Muscle of back (tissue), 11 donors: Measurements from ENCODE around the gene FOXO6. TPM values are rescaled to one million over a fixed set of nuclear protein-coding genes. Genes with fewer than 3 reads are reported as not detected.
"Not testable (repeated sequence)": the region's sequence is repeated elsewhere in the genome, so short reads cannot be mapped to it uniquely, and the experiment has no call there.

Experiments
- DNase-seq, 3 donors: peaks; one replicate each; pipeline versions ENCODE4 v3.0.0 to v3.0.0-alpha.2; 2013
- polyA plus RNA-seq, 10 donors: library from polyadenylated mRNA; unstranded; fragments of 120-200 nt; gene quantifications; one replicate each; pipeline ENCODE4 v1.2.1, GENCODE V29; 2013; ENCODE audit not compliant: insufficient read length in 10 of 10

Gene FOXO6
- polyA plus RNA-seq, 10 donors, result 7.1 to 12.1 (median 10.7) TPM

DNA sequence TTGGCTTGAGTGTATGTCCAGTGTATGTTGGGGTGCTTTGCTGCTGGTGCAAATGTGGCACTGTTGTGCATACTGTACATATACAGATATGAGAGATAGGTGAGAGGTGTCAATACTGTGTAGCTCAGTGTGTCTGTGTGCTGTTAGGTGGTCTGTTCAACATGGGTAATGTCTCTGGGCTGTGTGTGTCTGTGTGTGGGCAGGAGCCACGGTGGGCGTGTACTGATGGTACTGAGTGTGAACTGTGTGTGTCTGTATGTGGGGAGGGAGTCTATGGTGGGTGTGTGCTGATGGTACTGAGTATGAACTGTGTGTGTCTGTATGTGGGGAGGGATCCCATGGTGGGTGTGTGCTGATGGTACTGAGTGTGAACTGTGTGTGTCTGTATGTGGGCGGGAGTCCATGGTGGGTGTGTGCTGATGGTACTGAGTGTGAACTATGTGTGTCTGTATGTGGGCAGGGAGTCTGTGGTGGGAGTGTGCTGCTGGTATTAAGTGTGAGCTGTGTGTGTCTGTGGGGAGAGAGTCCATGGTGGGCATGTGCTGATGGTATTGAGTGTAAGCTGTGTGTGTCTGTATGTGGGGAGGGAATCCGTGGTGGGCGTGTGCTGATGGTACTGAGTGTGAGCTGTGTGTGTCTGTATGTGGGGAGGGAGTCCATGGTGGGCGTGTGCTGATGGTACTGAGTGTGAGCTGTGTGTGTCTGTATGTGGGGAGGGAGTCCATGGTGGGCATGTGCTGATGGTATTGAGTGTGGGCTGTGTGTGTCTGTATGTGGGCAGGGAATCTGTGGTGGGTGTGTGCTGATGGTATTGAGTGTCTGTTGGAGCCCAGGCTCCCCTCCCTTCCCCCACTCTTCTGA, 32.2 kb upstream of the FOXO6 start:
- no peak for DNase-seq

DNA sequence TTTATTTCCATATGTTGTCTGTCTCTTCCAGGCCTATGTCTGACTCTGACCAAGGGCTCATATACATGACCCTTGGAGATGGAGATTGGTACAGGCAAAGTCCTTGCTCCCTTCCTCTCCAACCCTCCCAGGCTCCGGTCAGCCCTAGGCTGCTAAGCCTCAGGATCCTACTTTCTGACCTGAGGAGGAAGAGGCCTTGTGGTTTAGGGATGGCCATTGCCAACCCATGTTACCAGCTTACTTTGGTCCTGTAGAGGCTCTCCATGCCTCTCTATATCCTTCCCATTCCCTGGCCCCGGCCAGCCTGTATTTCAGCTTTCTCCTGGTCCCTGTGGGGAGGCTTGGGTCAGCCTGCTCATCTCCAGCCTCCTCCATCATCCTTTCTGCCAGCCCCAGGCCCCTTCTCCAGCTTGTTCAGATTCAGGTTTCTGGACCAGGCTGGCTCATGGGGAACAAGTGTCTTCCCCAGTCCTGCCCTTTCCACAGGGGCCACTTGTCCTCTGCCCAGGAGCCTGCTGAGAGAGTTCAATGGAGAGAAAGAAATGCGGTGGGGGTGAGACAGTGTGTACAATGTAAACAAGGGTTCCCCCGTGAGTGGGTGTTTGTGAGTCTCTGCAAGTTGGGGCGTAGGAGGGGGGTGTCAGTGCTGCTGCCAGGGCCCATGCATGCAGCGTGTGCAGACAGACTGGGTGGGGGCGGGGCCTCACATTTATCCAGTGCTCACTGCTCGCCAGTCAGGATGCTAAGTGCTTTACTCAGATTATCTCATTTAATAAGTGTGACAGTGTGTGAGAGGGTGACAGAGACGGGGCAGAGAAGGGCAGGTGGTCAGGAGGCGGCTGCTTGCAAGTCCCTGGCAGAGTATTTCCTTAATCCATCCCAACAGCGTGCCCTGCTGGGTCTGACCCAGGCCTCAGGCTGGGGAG, 31.3 kb upstream of the FOXO6 start:
- no peak for DNase-seq

DNA sequence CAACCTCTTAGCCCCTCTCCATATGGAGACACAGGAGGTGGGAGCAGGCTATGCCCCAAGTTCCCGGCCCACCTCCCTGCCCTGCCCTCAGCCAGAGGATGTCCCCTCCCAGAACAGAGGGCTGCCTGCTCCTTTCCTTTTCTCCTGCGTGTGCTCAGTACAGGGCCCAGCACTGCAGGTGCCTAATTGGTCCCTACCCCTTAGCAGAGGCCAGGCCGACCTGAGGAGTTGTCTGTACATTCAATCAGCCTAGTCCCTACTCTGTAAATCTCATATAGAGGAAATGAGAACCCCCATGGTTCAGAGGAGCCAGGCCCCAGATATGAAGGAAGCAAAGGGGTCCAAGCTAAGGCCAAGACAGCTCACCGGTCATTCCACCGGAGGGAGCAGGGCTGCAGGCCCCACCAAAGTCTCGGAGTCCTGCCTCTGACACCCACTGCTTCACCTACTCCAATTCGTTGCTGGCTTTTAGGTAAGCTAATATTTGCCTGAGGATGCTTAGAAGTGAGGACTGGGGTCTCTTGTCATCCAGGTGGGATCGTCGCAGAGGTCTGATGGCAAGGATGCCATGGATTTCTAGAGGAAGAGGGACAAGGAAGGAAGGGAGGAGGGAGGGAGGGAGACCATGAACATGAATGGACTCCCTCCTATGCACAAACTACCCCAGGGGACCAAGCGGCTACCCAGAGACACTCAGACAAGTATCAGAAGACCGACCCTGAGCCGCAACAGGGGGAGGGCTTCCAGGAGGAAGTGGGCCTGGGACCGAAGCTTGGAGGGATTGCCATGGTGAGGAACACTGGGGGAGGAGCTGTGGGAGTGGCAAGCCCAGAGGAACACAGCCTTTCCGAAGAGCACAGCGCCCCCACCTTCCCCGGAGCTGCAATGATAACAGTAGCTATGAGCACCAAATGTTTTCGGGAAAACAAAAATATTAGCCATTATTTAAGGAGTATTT, 30.4 kb upstream of the FOXO6 start:
- DNase-seq, result no peak

DNA sequence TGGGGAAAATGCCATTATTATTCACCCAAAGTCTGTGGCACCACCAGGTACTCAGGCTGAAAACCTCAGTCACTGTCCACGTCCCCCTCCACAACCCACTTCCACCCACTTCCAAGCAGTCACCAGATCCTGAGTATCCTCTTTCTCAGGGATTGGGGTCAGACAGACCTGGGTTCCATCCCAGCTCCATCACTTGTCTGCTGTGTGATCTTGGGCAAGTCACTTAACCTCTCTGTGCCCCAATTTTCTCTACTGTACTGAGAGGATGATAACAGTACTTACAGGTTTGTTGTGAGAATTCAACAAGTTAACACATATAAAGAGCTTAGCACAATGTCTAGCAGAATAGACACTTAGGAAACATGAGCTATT, 29.7 kb upstream of the FOXO6 start:
- DNase-seq, result no peak

DNA sequence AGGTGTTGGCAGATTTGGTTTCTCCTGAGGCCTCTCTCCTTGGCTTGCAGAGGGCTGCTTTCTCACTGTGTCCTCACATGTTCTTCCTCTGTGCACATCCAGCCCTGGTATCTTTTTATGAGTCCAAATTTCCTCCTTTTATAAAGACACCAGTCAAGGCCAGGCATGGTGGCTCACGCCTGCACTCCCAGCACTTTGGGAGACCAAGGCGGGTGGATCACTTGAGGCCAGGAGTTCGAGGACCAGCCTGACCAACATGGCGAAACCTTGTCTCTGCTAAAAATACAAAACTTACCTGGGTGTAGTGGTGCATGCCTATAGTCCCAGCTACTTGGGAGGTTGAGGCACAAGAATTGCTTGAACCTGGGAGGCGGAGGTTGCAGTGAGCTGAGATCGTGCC, 29.1 kb upstream of the FOXO6 start:
- not testable (repeated sequence) for DNase-seq

DNA sequence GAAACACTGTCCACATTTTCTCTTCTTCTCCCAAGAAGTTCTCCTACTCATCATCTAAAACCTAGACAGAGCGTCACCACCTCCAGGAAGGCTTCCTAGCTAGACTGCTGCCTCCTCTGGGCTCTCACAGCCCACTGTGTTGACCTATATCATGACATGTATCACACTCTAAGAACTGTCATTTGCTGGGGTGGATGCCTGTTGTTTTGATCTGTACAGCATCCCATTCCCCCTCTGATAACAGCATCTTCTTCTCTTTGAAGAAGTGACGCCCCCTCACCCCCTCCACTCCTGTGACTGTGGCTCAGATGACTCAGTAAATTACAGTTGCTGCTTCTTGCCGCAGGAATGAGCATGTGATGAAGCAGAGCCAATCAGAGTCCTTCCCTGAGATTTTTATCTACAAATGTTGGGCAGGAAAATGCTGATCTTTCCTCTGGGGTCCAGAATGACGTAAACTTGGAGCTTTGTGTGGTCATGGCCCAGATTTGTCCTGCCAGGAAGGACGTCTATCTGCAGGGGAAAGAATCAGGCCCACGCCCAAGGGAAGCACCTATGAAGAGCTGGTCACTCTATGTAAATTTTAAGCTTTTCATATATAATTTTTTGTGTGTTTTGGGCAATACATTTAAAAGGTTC, 28.0 kb upstream of the FOXO6 start:
- peak in 1 of 3 donors; percentile 32 for DNase-seq

DNA sequence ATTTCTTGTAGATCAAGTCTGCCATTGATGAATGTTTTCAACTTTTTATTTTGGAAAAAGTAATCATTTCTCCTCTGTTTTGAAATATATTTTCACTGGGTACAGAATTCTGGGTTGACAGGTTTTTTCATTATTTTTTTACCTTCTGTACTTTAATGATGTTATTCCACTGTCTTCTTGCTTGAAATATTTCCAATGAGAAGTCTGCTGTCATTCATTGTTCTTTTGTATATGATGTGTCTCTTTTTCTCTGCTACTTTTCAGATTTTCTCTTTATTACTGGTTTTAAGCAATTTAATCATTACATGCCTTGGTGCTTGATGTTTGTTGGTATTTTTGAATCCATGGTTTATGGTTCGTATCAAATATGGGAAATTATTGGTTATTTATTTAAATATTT, 22.4 kb upstream of the FOXO6 start:
- no peak for DNase-seq

DNA sequence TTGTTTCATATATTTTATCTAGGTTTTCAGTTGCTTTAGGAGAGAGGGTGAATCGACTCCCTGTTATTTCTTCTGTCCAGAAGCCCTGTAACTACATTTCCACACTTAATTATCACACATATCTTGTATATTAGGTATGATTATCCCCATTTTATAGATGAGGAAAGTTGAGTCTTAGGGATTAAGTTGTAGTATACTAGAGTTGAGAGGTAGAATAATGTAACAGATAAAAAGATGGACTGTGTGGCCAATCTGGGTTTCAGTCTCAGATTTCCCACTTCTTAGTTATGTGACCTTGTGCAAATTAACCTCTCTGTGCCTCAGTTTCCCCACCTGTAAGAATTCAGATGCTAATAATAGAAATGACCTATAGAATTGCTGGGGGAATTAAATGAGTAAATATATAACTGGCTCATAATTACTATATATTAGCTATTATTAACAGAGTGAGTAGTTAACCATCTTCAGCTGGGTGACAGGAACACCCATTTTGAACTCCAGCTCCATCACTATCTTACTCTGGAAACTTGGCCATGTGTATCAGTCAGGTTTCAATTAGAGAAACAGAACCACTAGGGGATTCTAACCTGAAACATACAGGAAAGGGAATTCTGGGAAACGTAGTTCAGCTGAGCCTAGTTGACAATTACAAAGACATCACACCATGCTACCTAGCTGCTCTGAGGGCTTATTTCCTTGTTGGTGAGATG, 20.4 kb upstream of the FOXO6 start:
- DNase-seq, result no peak

DNA sequence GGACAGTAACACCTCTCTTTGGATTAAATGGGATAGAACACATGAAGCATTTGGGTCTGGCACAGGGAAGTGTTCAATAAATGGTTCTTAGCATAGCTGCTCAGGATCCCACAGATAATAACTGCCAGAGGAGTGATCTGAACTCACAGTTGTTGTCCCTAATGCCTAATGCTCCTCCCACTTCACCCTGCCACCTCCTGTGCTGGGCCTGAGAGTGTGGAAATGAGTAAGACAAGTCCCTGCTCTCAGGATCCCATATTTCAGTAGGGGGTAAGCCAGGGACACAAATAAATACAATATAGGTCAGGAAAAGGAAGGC, 19.9 kb upstream of the FOXO6 start:
- no peak for DNase-seq

DNA sequence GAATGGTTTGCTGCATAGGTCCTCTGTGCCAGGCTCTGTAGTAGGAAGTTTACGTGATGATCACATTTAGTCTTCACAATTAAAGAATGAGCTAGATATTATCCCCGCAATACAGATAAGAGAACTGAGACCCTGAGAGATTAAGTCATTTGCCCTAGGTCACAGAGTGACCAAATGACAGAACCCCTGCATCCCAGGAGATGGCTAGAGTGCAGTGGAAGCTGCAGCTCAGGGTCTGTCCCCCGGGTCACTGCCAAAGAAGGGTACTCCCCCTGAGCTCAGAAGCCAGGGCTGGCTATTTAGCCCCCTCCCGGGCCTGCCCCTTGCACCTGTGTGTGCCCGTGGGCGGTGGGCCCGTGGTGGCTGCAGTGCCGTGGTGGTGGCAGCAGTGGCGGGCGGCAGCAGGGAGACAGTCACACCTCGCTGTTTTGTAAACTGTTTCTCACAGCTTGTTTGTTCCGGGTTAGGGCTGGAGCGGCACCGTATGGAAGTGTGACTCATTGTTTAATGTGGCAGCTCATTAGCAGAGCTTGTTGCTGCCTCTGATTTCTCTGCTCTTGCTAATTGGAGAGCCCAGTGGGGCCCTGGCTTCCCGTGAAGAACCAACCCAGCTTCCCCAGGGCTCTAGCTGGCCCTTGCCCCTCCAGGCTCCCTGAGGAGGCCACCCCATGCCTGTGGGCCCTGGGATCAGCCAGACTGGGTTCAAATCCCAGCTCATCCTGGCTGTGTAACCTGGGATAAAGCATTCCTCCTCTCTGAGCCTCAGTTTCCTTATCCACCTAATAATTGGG, 19.3 kb upstream of the FOXO6 start:
- no peak for DNase-seq

DNA sequence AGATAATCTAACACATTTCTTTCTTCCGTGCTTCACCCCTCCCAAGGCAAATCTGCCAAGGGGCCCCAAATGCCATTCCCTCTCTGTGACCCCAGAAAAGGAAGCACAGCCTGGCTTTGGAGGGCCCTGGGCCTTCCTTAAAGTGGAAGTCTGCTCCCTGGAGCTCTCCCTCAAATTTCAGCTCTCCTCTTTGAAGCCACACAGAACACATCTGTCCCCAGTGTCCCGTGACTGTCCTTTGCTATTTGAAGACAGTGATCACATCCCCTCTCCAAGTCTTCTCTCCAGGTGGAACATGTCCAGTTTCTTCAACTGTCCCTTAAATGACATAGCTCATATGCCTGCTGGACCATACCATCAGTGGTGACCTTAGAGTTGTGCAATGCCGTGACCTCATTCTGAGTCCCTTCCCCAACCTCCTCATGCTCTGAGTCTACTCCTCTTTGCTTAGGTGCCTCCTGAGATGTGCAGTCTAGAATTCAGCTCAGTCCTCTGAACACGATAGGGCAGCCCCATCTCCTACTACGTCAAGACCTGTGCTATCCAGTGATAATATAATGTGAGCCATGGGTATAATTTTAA, 18.4 kb upstream of the FOXO6 start:
- no peak for DNase-seq

DNA sequence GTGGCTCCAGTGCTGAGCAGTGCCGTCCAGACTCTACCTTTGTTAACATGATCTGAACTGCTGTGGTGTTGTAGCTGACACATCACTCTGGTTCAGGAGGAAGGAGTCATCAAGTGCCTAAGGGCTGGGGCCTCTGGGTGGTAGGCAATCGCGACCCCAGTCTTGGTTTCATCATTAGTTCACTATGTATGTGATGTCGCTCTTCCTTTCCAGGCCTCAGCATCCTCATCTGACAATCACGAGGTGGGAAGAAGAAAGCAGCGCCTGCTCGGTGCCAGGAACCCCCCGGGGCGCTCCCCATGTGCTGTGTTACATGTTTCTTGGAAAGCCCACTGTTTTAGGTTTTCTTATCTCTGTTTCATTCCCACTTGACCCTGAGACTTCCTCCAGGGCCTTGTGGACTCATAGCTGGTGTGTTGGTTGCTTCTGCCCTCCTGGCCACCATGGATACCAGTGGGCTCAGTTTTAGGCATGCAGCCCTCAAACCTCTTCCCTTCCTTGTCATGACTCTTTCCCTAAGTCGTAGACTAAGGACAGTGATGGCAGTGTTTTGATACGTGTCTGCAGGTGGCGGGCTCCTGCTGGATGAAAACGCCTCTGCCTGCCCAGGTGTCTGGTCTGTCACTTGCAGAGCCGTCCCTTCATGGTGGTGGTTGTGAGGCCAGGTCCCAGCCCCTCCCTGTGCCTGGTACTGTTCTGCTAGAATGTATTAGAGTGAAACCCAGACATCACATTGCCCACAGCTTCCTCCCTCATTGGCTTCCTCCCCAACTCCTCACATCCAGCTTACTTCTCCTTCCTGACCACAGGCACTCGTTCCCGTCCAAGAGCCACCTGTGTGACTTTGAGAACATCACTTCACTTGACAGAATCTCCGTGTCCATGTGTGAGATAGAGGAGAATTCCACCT, 17.2 kb upstream of the FOXO6 start:
- no peak for DNase-seq

DNA sequence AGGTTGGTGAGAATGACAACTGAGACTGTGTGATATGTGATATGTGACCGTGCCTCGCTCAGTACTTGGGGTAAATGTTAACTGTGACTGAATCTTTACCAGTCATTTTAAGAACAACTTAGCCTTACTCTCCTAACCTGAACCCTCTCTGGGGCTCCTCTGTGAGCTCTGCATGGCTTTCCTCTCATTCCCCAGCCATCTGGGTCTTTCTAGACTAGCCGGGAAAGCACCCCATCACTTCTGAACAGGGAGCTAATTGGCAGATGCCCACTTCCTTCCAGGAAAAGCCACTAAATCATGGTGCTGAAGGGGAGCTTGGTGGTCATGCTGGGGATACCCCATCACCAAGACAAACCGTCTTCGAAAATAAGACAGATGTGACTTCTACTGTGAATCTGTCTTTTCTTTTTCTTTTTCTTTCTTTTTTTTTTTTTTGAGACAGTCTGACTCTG, 16.5 kb upstream of the FOXO6 start:
- no peak for DNase-seq

DNA sequence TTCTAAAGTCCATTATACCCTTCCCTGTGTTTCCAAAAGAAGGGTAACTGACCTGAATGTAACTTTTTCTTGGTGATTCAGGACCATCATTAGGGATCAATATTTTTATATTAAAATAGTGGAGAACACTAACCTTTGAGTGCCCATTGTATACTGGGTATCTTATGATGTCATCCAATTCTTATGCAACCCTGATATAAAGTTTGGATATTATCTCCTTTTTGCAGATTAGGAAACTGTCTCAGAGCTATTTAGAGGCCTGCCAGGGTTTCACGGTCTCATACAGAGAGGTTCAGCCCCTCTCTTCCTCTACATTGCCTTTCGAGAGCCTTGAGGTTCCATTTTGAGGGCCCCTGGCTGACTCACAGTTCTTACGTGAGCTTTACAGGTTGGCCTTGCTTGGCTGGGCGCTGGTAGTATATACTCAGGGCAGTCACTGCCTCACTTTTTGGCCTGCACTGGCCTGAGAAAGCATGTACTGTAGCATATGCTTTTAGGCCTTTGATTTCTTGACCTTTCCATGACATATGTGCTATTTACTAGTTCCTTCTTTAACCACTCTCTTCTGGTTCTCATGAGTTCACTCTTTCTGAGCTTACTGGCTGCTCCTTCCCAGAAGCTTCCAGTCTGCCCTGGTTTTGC, 15.7 kb upstream of the FOXO6 start:
- DNase-seq, result no peak

DNA sequence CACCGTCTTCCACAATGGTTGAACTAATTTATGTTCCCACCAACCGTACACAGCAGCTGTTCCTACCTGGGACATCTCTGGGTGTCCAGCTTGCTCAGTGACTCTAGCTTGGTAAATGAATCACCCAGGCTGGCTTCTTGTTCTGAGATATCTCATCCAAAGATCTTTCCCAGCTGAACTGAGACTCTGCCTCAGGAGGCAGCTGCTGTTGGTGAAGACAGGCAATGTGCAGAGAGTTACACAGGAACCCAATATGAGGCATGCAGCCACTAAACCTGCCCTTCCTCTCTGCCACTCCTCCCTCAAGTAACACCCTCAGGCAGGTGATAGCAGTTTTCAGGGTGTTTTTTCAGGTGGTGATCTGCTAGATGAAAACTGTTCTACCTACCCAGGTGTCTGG, 14.0 kb upstream of the FOXO6 start:
- DNase-seq, result no peak

DNA sequence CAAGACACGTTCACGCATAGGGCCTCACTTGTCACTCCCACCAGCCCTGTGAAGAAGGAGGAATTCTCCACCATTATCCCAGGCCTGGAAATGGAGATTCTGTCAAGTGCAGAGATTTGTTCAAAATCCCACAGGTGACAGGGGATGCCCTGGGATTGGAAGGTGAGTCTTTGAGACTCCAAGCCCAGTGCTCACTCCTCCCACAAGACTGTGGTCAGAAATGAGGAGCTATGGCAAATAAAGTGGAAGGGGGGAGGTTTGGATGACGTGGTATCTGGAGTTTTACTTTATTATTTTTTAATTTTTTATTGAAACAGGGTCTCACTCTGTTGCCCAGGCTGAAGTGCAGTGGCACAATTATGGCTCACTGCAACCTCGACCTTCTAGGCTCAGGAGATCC, 12.8 kb upstream of the FOXO6 start:
- no peak for DNase-seq

DNA sequence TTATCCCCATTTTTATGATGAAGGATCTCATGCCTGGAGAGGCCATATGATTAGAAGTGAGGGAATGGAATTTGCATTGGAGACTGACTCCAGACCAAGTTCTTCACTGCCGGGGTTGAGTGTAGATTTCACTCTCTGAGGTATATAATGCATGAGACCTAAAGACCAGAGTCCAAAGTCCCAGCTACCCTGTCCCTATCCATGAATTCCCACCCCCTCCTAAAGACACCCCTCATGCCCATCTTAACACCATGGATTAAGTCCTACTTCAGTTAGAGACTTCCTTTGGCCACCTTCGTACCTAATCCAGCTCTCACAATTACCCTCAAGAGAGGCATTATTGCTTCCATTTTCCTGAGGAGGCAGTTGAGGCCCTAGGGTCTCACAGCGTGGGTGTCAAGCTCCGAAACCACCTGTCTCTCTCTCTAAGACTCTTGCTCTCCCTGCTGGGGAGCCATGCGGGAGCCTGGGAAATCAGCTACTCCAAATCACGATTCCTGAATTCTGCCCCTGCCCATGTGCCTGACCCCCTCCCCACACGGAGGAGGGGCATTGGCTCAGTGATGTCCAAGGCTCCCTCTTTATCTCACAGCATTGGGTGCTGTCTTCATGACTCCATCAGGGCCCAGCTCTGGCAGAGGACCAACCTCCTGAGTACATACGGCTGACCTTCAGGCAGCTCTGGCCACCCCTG, 11.7 kb upstream of the FOXO6 start:
- no peak for DNase-seq
